ENCODE results near the gene TAS2R42.

TAS2R42 gene

DNA sequence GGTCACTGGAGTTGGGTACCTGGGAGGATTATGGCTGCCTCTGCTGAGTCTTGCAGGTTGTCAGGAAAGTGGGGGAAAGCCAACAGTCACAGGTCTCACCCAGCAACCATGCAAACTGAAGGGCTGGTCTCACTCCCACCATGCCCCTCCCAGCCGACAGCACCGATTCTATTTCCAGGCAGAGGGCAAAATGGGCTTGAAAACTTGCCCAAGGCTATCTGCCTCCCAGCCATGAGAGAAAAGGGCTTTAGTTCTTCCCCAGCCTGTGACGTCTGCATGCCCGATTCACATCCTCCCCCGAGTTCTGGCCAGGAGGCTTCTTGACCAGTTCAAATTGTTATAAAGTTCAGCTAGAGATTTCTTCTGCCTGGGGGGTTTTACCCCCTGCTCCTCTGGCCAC lies 42.4 kb downstream of the TAS2R42 start:
- DNase-seq (ENCODE audit: low read depth) = no peak

DNA sequence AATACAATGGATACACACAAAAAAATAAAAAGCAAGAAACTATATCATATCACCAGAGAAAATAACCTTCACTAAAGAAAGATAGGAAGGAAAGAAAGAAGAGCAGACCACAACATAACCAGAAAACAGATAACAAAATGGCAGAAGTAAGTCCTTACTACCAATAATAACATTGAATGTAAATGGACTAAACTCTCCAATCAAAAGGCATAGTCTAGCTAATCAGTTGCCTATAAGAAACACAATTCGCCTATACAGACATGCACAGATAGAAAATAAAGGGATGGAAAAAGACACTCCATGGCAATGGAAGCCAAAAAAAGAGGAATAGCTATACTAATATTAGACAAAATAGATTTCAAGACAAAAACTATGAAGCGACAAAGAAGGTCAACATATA lies 43.4 kb downstream of the TAS2R42 start:
- no peak for DNase-seq (ENCODE audit: low read depth)

DNA sequence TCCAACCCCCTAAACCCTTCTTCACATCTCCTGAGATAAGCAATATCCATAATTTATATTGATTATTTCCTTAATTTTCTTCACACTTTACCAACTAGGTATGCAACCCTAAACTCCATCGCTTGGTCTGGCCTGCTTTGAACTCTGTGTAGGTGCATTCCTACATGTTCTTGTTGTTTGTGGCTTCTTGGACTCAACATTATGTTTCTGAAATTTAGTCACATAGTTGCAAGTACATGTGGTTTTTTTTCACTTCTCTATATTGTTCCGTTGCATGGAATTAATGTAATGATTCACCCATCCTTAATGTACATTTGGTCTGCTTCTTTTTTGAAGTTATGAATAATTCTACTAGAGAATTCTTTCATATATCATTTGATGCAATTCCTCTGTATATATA lies 50.7 kb downstream of the TAS2R42 start:
- no peak for DNase-seq (ENCODE audit: low read depth)
